GDM1 (cell line): Measurements from ENCODE around the gene EIF4E1B.
A peak's percentile ranks its signal among the peaks of the same experiment; 100 is the strongest.
"Not testable (repeated sequence)": the region's sequence is repeated elsewhere in the genome, so short reads cannot be mapped to it uniquely, and the experiment has no call there.

Source experiments
- DNase-seq: peaks from one replicate; lab custom pipeline; 2025; lab: John Stamatoyannopoulos, UW

Gene EIF4E1B

GRCh38 chr5:176629853-176630680, at the start of gene EIF4E1B, which contains the start of gene SNCB:
EIF4E1B (plus strand) TSS chr5:176630675; CDS start chr5:176642788, 12,113 bp downstream.
SNCB (minus strand) TSS chr5:176630534; CDS start chr5:176629654, 880 bp downstream.
- DNase-seq, result no peak

DNA sequence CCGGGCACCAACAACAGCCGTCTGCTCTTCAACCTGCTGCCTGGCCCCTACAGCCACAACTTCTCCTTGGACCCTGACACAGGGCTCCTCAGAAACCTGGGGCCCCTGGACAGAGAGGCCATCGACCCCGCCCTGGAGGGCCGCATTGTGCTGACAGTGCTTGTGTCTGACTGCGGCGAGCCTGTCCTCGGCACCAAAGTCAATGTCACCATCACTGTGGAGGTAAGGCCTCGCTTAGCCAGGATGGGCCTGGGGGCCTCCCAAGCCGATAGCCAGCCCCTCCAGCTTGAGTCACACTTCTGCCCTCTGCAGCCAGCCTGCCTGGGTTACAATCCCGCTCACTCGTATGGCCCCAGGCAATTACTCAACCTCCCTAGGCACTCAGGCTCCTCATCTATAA, 49.1 kb upstream of the EIF4E1B start:
- no peak for DNase-seq

- DNase-seq, result no peak
These were observed 47.4 kb upstream of the EIF4E1B start for GRCh38 chr5:176583076-176583475.

- DNase-seq, result no peak
These were observed 43.1 kb upstream of the EIF4E1B start for GRCh38 chr5:176587398-176587797.

DNA sequence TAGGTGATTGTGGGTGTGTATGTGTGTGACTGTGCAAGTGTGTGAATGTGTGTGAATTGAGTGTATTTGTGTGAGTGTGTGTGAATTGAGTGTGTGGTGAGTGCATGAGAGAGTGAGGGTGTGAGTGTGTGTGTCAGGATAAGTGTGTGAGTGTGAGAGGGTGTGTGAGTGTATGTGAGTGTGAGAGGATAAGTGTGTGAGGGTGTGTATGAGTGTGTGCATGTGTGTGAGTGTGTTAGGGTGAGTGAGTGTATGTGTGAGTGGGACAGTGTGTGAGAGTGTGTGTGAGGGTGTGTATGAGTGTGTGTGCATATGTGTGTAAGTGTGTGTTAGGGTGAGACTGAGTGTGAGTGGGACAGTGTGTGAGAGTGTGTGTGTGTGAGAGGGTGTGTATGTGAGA, 42.2 kb upstream of the EIF4E1B start:
- DNase-seq, result no peak

DNA sequence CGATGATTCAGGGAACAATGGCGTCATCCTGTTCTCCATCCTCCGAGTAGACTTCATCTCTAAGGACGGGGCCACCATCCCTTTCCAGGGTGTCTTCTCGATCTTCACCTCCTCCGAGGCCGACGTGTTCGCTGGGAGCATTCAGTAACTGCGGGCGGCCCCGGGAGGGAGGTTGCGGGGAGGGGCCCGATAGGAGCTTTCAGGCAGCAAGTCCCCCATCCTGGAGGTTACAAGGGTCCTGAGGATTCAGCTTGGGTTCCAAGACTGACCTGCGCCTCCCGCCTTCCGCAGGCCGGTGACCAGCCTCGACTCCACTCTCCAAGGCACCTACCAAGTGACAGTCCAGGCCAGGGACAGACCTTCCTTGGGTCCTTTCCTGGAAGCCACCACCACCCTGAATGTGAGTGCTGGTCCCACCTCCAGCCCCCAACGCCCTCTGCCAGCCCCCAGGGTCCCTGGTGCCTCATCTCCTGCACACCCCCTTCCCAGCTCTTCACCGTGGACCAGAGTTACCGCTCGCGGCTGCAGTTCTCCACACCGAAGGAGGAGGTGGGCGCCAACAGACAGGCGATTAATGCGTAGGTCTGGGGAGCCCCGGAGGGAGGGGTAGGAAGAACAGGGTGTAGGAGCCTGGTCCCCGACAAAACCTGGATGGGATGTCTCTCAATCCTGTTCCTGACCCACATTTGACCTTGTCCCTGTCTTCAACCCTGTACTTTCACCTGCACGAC, 41.3 kb upstream of the EIF4E1B start:
- no peak for DNase-seq

- DNase-seq, result no peak
These were observed 40.3 kb upstream of the EIF4E1B start for GRCh38 chr5:176590035-176590717.

DNA sequence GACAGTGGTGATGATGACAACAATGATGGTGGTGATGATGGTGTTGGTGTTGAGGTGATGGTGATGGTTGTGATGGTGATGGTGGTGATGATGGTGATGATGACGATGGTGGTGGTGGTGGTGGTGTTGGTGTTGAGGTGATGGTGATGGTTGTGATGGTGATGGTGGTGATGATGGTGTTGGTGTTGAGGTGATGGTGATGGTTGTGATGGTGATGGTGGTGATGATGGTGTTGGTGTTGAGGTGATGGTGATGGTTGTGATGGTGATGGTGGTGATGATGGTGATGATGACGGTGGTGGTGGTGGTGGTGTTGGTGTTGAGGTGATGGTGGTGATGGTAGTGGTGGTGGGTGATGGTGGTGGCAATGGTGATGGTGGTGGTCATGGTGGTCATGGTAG, 38.8 kb upstream of the EIF4E1B start:
- DNase-seq, result not testable (repeated sequence)

DNA sequence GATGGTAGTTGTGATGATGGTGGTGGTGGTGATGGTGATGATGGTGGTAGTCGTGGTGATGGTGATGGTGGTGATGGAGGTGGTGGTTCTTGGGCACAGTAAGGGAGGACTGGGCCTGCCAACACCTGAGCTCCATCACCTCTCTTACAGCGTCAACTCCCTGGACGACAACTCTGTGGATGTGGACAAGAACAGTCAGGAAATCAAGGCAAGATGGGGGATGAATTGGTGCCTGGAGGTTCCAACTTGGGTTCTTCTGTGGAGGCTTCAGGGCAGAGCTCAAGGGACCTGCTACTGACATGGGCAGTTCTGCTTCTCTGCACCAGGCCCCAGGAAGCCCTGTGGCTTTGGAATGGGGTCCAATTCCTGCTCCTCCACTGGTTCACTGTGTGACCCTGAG, 37.9 kb upstream of the EIF4E1B start:
- no peak for DNase-seq

GRCh38 chr5:176593273-176593869, 37.1 kb upstream of the EIF4E1B start:
- no peak for DNase-seq

- DNase-seq, result no peak
These were observed 35.9 kb upstream of the EIF4E1B start for GRCh38 chr5:176594554-176594953.

DNA sequence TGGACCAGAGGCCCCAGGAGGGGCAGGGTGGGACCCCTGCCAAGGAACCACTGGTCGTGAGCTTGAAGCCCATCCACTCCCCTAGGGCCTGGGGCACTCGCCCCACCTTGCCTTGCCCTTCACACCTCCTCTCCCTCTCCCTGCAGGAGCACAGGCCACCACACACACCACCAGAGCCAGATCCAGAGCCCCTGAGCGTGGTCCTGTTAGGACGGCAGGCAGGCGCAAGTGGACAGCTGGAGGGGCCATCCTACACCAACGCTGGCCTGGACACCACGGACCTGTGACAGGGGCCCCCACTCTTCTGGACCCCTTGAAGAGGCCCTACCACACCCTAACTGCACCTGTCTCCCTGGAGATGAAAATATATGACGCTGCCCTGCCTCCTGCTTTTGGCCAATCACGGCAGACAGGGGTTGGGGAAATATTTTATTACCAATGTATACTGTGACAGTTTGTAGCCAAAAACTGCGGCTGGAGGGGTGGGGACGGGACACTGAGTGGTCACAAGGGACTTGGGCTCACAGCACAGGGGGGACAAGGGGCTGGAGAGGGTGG, 35.0 kb upstream of the EIF4E1B start:
- DNase-seq, result no peak

GRCh38 chr5:176596069-176596644, 34.3 kb upstream of the EIF4E1B start:
- DNase-seq, result no peak

DNA sequence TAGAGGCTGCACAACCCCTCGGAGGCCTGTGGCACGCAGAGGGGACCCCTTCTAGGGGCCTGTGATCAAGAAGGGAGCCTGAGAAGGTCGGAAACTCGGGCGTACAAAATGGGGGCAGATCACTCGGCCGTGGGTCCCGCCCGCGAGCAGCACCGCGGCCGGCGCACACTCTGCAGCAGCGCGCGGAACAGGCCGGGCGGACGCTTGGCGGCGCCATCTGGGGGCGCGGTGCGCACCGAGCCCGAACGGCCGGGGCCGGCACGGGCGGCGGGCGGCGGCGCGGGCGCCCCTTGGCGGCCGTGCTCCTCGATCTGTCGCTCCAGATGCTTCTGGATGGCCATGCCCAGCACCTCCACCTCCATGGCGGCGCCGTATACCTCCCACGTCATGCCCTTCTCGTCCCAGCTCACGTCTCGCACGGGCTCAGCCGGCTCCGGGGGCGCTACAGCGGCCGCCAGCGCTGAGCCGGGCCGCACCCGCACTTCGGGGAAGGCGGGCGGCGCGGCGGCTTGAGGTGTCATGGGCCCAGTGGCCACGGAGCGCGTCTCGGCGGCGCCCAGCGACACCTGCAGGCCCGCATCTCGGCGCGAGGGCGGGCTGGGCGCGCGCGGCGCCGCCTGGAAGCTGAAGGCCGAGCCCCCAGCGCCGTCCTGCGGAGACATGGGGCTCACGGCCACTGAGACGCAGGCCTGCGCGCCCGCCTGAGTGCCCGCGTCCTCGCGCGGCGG, 33.6 kb upstream of the EIF4E1B start:
- peak; percentile 37 for DNase-seq

DNA sequence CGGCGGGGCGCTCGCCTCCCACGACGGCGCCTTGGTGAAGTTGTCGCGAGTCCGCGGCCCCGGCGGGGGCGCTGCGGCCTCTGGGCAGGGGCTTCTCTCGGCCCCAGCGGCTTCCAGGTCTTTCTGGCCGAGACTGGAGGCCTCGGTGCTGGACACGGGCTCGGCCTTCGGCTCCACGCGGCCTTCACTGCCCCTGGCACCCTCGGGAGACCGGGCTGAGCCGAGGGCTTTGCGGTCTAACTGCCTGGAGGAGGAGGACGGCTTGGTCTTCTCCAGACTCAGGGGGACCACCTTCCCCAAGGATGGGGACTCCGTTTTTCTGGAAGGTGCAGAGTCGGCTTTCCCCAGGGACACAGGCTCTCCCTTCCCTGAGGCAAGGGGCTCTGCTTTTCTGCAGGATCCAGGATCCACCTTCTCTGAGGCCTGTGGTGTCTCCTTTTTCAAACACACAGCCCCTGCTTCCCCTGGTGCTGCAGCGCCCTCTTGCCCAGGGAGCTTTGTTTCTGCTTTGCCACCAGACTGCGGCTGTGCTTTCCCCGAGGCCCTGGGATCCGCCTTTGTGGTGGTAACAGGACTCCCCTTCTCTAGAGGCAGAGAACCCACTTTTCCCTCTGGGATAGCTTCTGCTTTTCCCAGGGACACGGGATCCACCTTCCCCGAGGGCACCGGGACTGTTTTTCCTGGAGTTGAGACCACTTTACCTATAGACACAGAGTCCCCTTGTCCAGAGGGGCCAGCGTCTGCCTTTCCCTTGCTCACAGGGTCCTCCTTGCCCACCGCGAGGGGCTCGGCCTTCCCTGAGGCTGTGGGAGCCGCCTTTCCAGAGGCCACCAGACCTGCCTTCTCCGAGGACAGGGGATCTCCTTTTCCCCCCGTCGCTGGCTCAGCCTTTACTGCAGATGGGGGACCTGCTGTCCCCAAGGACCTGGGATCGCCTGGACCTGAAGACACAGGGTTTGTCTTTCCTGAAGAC, 32.8 kb upstream of the EIF4E1B start:
- DNase-seq, result no peak

DNA sequence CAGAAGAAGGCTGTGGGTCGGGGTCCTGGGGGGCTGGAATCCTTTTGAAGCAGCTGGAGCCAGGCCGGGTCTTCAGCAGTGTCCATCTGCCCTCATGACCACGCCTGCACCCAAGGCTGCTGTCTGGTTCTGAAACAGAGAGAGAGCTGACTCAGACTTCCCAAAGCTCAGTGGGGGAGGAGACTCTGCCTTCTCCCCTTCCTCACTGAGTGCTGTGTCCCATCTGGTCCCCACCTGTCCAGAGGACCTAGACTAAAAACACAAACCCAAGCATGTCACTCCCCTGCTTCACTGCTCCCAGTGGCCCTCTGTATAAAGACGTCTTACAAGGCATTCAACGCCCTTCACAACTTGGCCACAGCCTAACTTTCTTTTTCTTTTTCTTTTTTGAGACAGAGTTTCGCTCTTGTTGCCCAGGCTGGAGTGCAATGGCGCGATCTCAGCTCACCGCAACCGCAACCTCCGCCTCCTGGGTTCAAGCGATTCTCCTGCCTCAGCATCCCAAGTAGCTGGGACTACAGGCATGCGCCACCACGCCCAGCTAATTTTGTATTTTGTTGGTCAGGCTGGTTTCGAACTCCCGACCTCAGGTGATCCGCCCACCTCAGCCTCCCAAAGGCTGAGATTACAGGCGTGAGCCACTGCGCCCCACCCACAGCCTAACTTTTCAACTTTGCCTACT, 30.6 kb upstream of the EIF4E1B start:
- DNase-seq, result not testable (repeated sequence)

- DNase-seq, result no peak
These were observed 28.5 kb upstream of the EIF4E1B start for GRCh38 chr5:176601901-176602482.

- no peak for DNase-seq
These were observed 27.4 kb upstream of the EIF4E1B start for GRCh38 chr5:176603091-176603490.

- DNase-seq, result no peak
These were observed 24.4 kb upstream of the EIF4E1B start for GRCh38 chr5:176606032-176606431.
